Endothelial cell of umbilical vein (primary cell): ENCODE results near the gene SLC17A2. TPM values are rescaled to one million over a fixed set of nuclear protein-coding genes. Genes with fewer than 3 reads are reported as not detected.

Experiments
- BruUV-seq: library from RNA; stranded (reverse); fragments of 400-500 nt; replicated peaks from 2 replicates; lab custom pipeline; 2021; lab: Mats Ljungman, UMichigan
- CTCF ChIA-PET: fragments of 300-600, 350-600 bp; sonication (Branson Sonifier 250); formaldehyde crosslinking; loops from one replicate; lab custom pipeline; 2021; ENCODE audit warnings: antibody characterized with exemption, inconsistent platforms; lab: Charles Lee
- POLR2A ChIA-PET: fragments of 300-600, 350-600 bp; sonication (Branson Sonifier 250); formaldehyde crosslinking; loops from one replicate; lab custom pipeline; 2021; ENCODE audit warnings: antibody characterized with exemption, inconsistent platforms; lab: Charles Lee
- DNase-seq: peaks from one replicate; pipeline ENCODE4 v3.0.0-alpha.2; 2011; ENCODE audit warnings: low read depth, low spot score
- FAIRE-seq: peaks from 2 replicates; lab custom pipeline; 2011; peaks lifted over from hg19 to GRCh38; lab: Jason Lieb, UNC
- H2AFZ ChIP-seq: 2 replicates; pipeline ENCODE4 v1.6.0; 2012; ENCODE audit warnings: low read depth, low read length, control low read depth, inconsistent platforms
- H3K27ac ChIP-seq: 2 replicates; pipeline ENCODE4 v1.5.1; 2011; ENCODE audit warnings: low read depth, mild to moderate bottlenecking, control low read depth, low read length, moderate library complexity; ENCODE audit not compliant: insufficient read depth
- H3K27me3 ChIP-seq, 2 experiments: 2 replicates each; pipeline versions ENCODE4 v1.6.0 to v1.6.1; 2011; ENCODE audit warnings: low read length in 2 of 2, mixed read lengths in 1 of 2; ENCODE audit not compliant: control insufficient read depth in 2 of 2, insufficient read depth in 2 of 2
- H3K36me3 ChIP-seq, 2 experiments: 2 replicates in 1 of 2; 3 replicates in 1 of 2; pipeline ENCODE4 v1.5.1; 2011; ENCODE audit warnings: low read length in 2 of 2, mild to moderate bottlenecking in 1 of 2, moderate library complexity in 1 of 2; ENCODE audit not compliant: control insufficient read depth in 2 of 2, insufficient read depth in 2 of 2; ENCODE audit errors: extremely low read depth in 1 of 2
- H3K4me1 ChIP-seq: 3 replicates; pipeline ENCODE4 v1.5.1; 2011; ENCODE audit warnings: mild to moderate bottlenecking, low read length; ENCODE audit not compliant: control insufficient read depth, insufficient read depth; ENCODE audit errors: extremely low read depth
- H3K4me2 ChIP-seq: 2 replicates; pipeline ENCODE4 v1.6.1; 2011; ENCODE audit warnings: low read length, control low read depth, mixed read lengths; ENCODE audit not compliant: insufficient read depth
- H3K4me3 ChIP-seq, 3 experiments: fragments of 200-600 bp in 1 of 3; sonication (generic), shearing (Covaris generic) in 1 of 3; replicated peaks in 1 of 3; 2 replicates each; pipeline ENCODE4 v1.5.1; 2011 to 2016; ENCODE audit warnings: control low read depth in 3 of 3, low read length in 3 of 3, mild to moderate bottlenecking in 2 of 3, inconsistent platforms in 1 of 3, low read depth in 1 of 3, moderate library complexity in 1 of 3; ENCODE audit not compliant: insufficient read depth in 1 of 3
- H3K79me2 ChIP-seq: 2 replicates; pipeline ENCODE4 v1.6.0; 2012; ENCODE audit warnings: low read length, inconsistent platforms; ENCODE audit not compliant: control insufficient read depth, insufficient read depth
- H3K9ac ChIP-seq: replicated peaks from 2 replicates; pipeline ENCODE3; 2011; ENCODE audit warnings: low read length, control low read depth; ENCODE audit not compliant: insufficient read depth; ENCODE audit errors: extremely low read depth
- H3K9me1 ChIP-seq: replicated peaks from 3 replicates; pipeline ENCODE4 v1.6.0; 2011; ENCODE audit warnings: mild to moderate bottlenecking, low read length; ENCODE audit not compliant: control insufficient read depth, insufficient read depth; ENCODE audit errors: extremely low read depth
- H3K9me3 ChIP-seq: replicated peaks from 2 replicates; pipeline ENCODE4 v1.5.1; 2012; ENCODE audit warnings: low read length, inconsistent platforms; ENCODE audit not compliant: control insufficient read depth, insufficient read depth
- H4K20me1 ChIP-seq: replicated peaks from 2 replicates; pipeline ENCODE3; 2011; ENCODE audit warnings: mild to moderate bottlenecking, low read length; ENCODE audit not compliant: control insufficient read depth, insufficient read depth; ENCODE audit errors: extremely low read depth
- EZH2 ChIP-seq: IDR thresholded peaks from 2 replicates; pipeline ENCODE4 v1.6.1; 2012; ENCODE audit warnings: borderline replicate concordance, low read depth, mild to moderate bottlenecking, moderate library complexity, low read length, inconsistent platforms; ENCODE audit not compliant: severe bottlenecking
- JUN ChIP-seq: IDR thresholded peaks from 2 replicates; pipeline ENCODE4 v1.6.1; 2011; ENCODE audit warnings: borderline replicate concordance, low read depth; ENCODE audit not compliant: insufficient read length, insufficient read depth
- MYC ChIP-seq: IDR thresholded peaks from one replicate; pipeline ENCODE4 v1.6.1; 2011; ENCODE audit warnings: mild to moderate bottlenecking, low read depth, low read length
- POLR2A ChIP-seq: IDR thresholded peaks from 2 replicates; pipeline ENCODE4 v1.6.1; 2012; ENCODE audit warnings: low read depth, mild to moderate bottlenecking, control low read depth, low read length
- POLR2AphosphoS5 ChIP-seq: IDR thresholded peaks from 2 replicates; pipeline ENCODE4 v1.6.1; 2012; ENCODE audit warnings: low read depth, mild to moderate bottlenecking, control low read depth, low read length, moderate library complexity; ENCODE audit not compliant: insufficient read depth
- dilution Hi-C: fragments of 300-500 bp; cut with MboI; formaldehyde crosslinking; loops from one replicate; pipeline ENCODE4 v1.15.0; 2019; ENCODE audit warnings: low sequenced_read_pairs; ENCODE audit not compliant: extremely low pct_ligation_motif_present
- intact Hi-C: fragments of 100-400 bp; cut with micrococcal nuclease; formaldehyde crosslinking; loops from one replicate; pipeline ENCODE4 v1.10.0; 2022
- polyA plus RNA-seq, 4 experiments: library from polyadenylated mRNA; depleted of rRNA in 3 of 4; stranded (reverse) in 3 of 4; unstranded in 1 of 4; fragments of >200 nt; gene quantifications; 2 replicates each; pipeline versions ENCODE4 v1.2.1 to v1.2.3, GENCODE V29; 2011 to 2012; ENCODE audit warnings: missing spikeins in 1 of 4
- total RNA-seq: library from RNA; stranded (reverse); gene quantifications from 2 replicates; pipeline ENCODE4 v1.2.3, GENCODE V29; 2021
- TF ChIP-seq, protein P1 (sequence below): IDR thresholded peaks from 2 replicates; pipeline ENCODE4 v1.6.1; 2011; ENCODE audit not compliant: insufficient read depth, insufficient read length

The SLC17A2 gene
- total and polyA plus RNA-seq, 2 donors (not counting 3 experiments of a cell fraction or from before 2014, with no cell fraction given) = not detected

DNA sequence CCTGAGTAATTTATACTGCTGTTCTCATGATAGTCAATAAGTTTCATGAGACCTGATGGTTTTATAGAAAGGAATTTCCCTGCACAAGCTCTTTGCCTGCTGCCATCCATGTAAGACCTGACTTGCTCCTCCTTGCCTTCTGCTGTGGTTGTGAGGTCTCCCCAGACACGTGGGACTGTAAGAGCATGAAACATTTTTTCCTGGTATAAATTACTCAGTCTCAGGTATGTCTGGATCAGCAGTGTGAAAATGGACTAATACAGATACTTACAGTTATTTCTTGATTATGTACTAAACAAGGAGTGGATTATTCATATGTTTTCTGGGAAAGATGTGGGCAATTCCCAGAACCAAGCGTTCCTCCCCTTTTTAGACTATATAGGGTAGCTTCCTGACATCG, 30.2 kb upstream of the SLC17A2 start:
- FAIRE-seq = no peak
- CTCF ChIA-PET = interaction anchor here (1.3 to 5.9 kb wide), 2 partner anchors 31 to 172 kb away, joined by 3 to 29 read pairs; no protein-coding TSS in a partner anchor

DNA sequence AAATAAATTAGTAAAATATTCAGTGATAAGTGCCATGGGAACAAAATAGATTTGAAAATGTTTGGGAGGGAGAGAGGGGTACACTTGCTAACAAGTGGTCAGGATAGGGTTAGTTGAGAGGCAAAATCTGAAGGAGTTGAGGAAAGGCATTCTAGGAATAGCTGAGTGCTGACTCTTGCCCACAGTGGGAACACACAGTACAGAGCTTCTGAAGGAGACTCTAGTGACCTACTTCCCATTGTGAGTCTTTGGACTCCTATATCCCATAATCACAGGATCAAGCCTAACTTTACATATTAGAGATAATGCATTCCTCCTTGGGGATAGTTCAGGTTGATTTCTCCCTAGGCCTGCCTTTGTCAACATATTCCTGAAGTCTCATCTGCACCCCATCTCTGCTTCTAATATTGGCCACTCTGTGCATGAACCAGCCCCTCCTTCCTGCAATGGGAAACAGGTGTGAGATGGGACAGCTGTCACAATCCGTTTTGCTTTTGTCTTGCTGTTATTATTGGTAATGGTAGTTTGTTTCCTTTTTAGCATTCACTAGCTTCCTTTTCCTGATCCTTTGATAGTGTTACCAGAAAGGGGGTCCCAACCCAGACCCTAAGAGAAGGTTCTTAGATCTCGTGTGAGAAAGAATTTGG, 29.5 kb upstream of the SLC17A2 start:
- intact Hi-C loops = no loop called here
- peaks cover 0 to 2% of the 10 kb centered on the region in 2 experiments for H3K36me3 ChIP-seq
- POLR2A ChIA-PET = no interaction called here
- no peak for TF ChIP-seq POLR2AphosphoS5
- no peak for TF ChIP-seq JUN
- no peak for TF ChIP-seq POLR2A
- TF ChIP-seq, protein P1, sequence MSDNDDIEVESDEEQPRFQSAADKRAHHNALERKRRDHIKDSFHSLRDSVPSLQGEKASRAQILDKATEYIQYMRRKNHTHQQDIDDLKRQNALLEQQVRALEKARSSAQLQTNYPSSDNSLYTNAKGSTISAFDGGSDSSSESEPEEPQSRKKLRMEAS = no peak
- no peak for TF ChIP-seq MYC
- TF ChIP-seq EZH2 = no peak
- H3K9ac ChIP-seq = no peak overlapping the region
- H3K4me2 ChIP-seq = no peak overlapping the region
- H3K4me3 ChIP-seq = no peak overlapping the region
- H4K20me1 ChIP-seq = no peaks in the 10 kb centered on the region
- no peaks in the 10 kb centered on the region for H3K9me3 ChIP-seq
- no peak overlapping the region for H2AFZ ChIP-seq
- no peaks in the 10 kb centered on the region for H3K9me1 ChIP-seq
- no peak overlapping the region for H3K27ac ChIP-seq
- dilution Hi-C loops = no loop called here
- CTCF ChIA-PET = interaction anchor here (1.3 to 5.9 kb wide), 2 partner anchors 32 to 171 kb away, joined by 3 to 29 read pairs; no protein-coding TSS in a partner anchor
- FAIRE-seq (no peak), DNase-seq (no peak)
- BruUV-seq = no TSS peak
- peaks cover 22% of the 10 kb centered on the region for H3K79me2 ChIP-seq
- H3K4me1 ChIP-seq = peaks cover 27% of the 10 kb centered on the region
- no peaks in the 10 kb centered on the region for H3K27me3 ChIP-seq

More for the DNA sequence above, 30.2 kb upstream of the SLC17A2 start:
- intact Hi-C loops = no loop called here
- H3K9me3 ChIP-seq = no peaks in the 10 kb centered on the region
- no peak overlapping the region for H3K4me3 ChIP-seq
- TF ChIP-seq, protein P1 = no peak
- no peak for TF ChIP-seq JUN
- H3K36me3 ChIP-seq = peaks cover 0 to 2% of the 10 kb centered on the region in 2 experiments
- POLR2A ChIA-PET = no interaction called here
- no peaks in the 10 kb centered on the region for H3K9me1 ChIP-seq
- no peak overlapping the region for H2AFZ ChIP-seq
- no peak overlapping the region for H3K27ac ChIP-seq
- peaks cover 25% of the 10 kb centered on the region for H3K79me2 ChIP-seq
- no peak overlapping the region for H3K4me2 ChIP-seq
- DNase-seq = no peak
- no peaks in the 10 kb centered on the region for H3K27me3 ChIP-seq
- dilution Hi-C loops = no loop called here
- no TSS peak for BruUV-seq
- H3K4me1 ChIP-seq = peaks cover 27% of the 10 kb centered on the region
- H3K9ac ChIP-seq = no peak overlapping the region
- no peaks in the 10 kb centered on the region for H4K20me1 ChIP-seq
